OCI-LY7 (cell line): ENCODE data around the gene TBC1D7.

Experiments
- EZH2phosphoT487 ChIP-seq: fragments of 200-600 bp; sonication (generic); IDR thresholded peaks from 2 replicates; pipeline ENCODE4 v1.6.1; 2018; ENCODE audit warnings: low read depth, borderline replicate concordance, mild to moderate bottlenecking, mixed run types, antibody characterized with exemption, low read length, moderate library complexity, mixed read lengths
- TF ChIP-seq, protein P1 (sequence below): fragments of 200-600 bp; sonication (generic); conservative IDR thresholded peaks from 2 replicates; pipeline ENCODE4 v1.5.1; 2014; ENCODE audit warnings: mild to moderate bottlenecking, antibody characterized with exemption, low read length, moderate library complexity, mixed read lengths

DNA sequence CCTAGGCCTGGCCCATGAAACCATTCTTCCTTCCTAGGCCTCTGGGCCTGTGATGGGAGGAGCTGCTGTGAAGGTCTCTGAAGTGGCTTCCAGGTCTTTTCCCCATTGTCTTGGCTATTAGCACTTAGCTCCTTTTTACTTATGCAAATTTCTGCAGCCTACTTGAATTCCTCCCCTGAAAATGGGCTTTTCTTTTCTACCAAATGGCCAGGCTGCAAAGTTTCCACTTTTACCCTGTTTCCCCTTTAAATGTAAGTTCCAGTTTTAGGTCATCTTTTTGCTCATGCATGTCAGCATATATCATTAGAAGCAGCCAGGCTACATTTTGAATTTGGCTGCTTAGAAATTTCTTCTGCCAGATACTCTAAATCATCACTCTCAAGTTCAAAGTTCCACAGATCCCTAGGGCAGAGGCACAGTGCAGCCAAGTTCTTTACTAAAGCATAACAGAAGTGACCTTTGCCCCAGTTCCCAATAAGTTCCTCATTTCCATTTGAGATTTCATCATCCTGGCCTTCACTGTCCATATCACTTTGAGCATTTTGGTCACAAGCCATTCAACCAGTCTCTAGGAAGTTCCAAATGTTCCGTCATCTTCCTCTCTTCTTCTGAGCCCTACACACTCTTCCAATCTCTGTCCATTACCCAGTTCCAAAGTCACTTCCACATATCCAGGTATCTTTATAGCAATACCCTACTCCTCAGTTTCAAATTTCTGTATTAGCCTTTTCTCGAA, 71.9 kb downstream of the TBC1D7 start:
- TF ChIP-seq, protein P1, sequence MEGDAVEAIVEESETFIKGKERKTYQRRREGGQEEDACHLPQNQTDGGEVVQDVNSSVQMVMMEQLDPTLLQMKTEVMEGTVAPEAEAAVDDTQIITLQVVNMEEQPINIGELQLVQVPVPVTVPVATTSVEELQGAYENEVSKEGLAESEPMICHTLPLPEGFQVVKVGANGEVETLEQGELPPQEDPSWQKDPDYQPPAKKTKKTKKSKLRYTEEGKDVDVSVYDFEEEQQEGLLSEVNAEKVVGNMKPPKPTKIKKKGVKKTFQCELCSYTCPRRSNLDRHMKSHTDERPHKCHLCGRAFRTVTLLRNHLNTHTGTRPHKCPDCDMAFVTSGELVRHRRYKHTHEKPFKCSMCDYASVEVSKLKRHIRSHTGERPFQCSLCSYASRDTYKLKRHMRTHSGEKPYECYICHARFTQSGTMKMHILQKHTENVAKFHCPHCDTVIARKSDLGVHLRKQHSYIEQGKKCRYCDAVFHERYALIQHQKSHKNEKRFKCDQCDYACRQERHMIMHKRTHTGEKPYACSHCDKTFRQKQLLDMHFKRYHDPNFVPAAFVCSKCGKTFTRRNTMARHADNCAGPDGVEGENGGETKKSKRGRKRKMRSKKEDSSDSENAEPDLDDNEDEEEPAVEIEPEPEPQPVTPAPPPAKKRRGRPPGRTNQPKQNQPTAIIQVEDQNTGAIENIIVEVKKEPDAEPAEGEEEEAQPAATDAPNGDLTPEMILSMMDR, result no peak
- TF ChIP-seq EZH2phosphoT487, result no peak
